Measurements from ENCODE around the gene ATG4B. TPM values are rescaled to one million over a fixed set of nuclear protein-coding genes. Genes with fewer than 3 reads are reported as not detected.

Gene ATG4B
- polyA plus RNA-seq, 1 donor from 2014 or later, result 128 TPM

DNA sequence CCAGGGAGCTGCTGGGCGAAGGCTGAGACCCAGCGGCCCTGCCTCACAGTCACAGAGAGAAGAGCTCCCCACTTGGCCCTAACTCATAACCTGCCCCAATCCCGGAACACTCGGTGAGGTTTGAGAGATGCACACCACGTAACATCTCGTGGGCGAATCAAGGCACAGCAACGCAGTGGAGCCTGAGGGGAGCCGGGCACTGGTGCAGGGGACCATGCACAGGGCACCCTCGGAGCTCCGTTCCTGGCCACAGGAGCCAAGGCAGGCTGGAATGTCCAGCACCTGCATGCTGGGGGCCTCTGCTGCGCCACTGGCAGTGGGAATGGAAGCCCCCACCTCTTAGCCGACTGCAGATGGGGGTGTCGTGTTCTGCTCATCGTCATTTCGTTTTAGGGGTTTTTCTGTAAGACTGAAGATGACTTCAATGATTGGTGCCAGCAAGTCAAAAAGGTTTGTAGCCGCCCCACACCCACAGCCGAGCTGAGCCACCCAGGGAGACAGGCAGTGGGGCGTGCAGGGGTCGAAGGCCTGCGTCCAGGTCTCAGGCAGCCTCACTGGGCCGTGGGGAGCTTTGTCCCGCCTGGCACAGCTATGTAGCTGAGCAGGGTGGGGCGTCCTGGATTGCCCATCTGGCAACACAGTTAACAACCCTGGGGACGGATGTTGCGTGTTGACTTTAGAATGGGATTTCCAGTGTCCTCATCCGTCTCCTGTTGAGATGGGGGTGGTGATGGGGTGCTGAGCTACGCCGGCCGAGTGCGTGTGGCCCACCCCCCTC lies 33.0 kb downstream of the ATG4B start:
- H3K4me3 ChIP-seq (ENCODE audit: low read length), result no peak overlapping the region
- peaks cover 6% of the 10 kb centered on the region for H3K36me3 ChIP-seq (ENCODE audit: insufficient read depth, low read length)
- TF ChIP-seq EP300 (conservative IDR thresholded peaks at IDR 0.05; ENCODE audit: poor library complexity, severe bottlenecking) (no peak), POLR2AphosphoS5 (IDR thresholded peaks at IDR 0.05) (no peak)
- H3K9me3 ChIP-seq (ENCODE audit: low read length), result no peaks in the 10 kb centered on the region
- H3K9ac ChIP-seq (ENCODE audit: low read length), result no peak overlapping the region
- no peaks in the 10 kb centered on the region for H3F3A ChIP-seq (ENCODE audit: insufficient read depth, low read length, poor library complexity, severe bottlenecking)
- no peak overlapping the region for H3K27ac ChIP-seq (ENCODE audit: low read length)
- H3K9me2 ChIP-seq (ENCODE audit: insufficient read depth, low read length), result no peaks in the 10 kb centered on the region
- no peak overlapping the region for H2AFZ ChIP-seq (ENCODE audit: low read depth, low read length)
- no peak overlapping the region for H3K4me2 ChIP-seq (ENCODE audit: low read length)
- H3K79me2 ChIP-seq (replicated peaks; ENCODE audit: insufficient read depth, low read length), result no peaks in the 10 kb centered on the region
- H4K20me1 ChIP-seq (ENCODE audit: insufficient read depth), result no peaks in the 10 kb centered on the region
- H3K27me3 ChIP-seq (ENCODE audit: insufficient read depth, low read depth, low read length), result no peaks in the 10 kb centered on the region

DNA sequence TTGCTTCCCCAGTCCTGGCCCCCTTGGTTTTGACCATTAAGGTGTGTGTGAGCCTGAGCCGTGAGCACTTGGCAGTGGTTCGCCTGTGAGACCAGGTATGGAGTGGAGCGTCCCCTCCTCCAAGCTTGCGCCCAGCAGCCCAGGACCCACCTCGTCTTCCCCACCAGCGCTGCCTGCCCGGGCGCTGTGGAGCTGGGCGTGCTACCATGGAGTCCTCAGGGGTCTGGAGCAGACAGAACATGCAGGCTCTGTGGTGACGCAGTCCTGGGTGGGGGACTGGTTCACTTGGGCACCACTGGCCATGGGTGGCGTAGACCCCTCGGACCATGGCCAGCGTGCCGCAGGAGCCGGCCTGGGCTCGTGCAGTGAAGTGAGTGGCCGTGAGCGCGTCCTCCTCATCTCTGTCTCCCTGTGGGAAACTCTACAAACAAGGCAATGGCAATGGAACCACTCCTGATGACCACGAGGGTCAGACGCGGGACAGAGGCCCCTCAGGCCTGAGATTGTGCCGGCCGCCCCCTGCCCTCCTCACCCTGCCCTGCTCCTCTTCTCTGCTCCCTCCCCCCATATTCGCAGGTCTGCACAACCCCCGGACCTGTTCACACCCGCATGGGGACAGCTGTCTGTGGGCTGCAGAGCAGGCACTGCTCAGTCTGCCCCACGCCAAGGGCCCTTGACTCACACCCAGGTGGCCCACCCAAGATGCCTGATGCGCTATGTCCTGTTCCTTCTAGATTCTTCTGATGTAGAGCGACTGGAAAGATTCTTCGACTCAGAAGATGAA lies 34.2 kb downstream of the ATG4B start:
- no peak overlapping the region for H3K4me2 ChIP-seq (ENCODE audit: low read length)
- no peaks in the 10 kb centered on the region for H3K27me3 ChIP-seq (ENCODE audit: insufficient read depth, low read depth, low read length)
- TF ChIP-seq POLR2AphosphoS5 (IDR thresholded peaks at IDR 0.05), result no peak
- TF ChIP-seq RAD21 (conservative IDR thresholded peaks at IDR 0.05), result no peak
- TF ChIP-seq MXI1 (conservative IDR thresholded peaks at IDR 0.05; ENCODE audit: poor library complexity, severe bottlenecking), result no peak
- no peak for TF ChIP-seq EP300 (conservative IDR thresholded peaks at IDR 0.05; ENCODE audit: poor library complexity, severe bottlenecking)
- TF ChIP-seq, protein P1, sequence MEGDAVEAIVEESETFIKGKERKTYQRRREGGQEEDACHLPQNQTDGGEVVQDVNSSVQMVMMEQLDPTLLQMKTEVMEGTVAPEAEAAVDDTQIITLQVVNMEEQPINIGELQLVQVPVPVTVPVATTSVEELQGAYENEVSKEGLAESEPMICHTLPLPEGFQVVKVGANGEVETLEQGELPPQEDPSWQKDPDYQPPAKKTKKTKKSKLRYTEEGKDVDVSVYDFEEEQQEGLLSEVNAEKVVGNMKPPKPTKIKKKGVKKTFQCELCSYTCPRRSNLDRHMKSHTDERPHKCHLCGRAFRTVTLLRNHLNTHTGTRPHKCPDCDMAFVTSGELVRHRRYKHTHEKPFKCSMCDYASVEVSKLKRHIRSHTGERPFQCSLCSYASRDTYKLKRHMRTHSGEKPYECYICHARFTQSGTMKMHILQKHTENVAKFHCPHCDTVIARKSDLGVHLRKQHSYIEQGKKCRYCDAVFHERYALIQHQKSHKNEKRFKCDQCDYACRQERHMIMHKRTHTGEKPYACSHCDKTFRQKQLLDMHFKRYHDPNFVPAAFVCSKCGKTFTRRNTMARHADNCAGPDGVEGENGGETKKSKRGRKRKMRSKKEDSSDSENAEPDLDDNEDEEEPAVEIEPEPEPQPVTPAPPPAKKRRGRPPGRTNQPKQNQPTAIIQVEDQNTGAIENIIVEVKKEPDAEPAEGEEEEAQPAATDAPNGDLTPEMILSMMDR (IDR thresholded peaks at IDR 0.05; ENCODE audit: poor library complexity, severe bottlenecking), result no peak
- TF ChIP-seq TAF1 (IDR thresholded peaks at IDR 0.05; ENCODE audit: low read depth), result no peak
- TF ChIP-seq, protein P2, sequence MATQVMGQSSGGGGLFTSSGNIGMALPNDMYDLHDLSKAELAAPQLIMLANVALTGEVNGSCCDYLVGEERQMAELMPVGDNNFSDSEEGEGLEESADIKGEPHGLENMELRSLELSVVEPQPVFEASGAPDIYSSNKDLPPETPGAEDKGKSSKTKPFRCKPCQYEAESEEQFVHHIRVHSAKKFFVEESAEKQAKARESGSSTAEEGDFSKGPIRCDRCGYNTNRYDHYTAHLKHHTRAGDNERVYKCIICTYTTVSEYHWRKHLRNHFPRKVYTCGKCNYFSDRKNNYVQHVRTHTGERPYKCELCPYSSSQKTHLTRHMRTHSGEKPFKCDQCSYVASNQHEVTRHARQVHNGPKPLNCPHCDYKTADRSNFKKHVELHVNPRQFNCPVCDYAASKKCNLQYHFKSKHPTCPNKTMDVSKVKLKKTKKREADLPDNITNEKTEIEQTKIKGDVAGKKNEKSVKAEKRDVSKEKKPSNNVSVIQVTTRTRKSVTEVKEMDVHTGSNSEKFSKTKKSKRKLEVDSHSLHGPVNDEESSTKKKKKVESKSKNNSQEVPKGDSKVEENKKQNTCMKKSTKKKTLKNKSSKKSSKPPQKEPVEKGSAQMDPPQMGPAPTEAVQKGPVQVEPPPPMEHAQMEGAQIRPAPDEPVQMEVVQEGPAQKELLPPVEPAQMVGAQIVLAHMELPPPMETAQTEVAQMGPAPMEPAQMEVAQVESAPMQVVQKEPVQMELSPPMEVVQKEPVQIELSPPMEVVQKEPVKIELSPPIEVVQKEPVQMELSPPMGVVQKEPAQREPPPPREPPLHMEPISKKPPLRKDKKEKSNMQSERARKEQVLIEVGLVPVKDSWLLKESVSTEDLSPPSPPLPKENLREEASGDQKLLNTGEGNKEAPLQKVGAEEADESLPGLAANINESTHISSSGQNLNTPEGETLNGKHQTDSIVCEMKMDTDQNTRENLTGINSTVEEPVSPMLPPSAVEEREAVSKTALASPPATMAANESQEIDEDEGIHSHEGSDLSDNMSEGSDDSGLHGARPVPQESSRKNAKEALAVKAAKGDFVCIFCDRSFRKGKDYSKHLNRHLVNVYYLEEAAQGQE (IDR thresholded peaks at IDR 0.05; ENCODE audit: borderline replicate concordance), result no peak
- no peak for TF ChIP-seq EZH2 (IDR thresholded peaks at IDR 0.05; ENCODE audit: borderline replicate concordance, insufficient read depth, low read length, poor library complexity, severe bottlenecking)
- TF ChIP-seq SMC3 (conservative IDR thresholded peaks at IDR 0.05; ENCODE audit: poor library complexity), result no peak
- H2AFZ ChIP-seq (ENCODE audit: low read depth, low read length), result no peak overlapping the region
- no peak overlapping the region for H3K27ac ChIP-seq (ENCODE audit: low read length)
- H3F3A ChIP-seq (ENCODE audit: insufficient read depth, low read length, poor library complexity, severe bottlenecking), result no peaks in the 10 kb centered on the region
- H4K20me1 ChIP-seq (ENCODE audit: insufficient read depth), result no peaks in the 10 kb centered on the region
- no peak overlapping the region for H3K4me3 ChIP-seq (ENCODE audit: low read length)
- peaks cover 6% of the 10 kb centered on the region for H3K36me3 ChIP-seq (ENCODE audit: insufficient read depth, low read length)
- no peak overlapping the region for H3K9ac ChIP-seq (ENCODE audit: low read length)
- no peaks in the 10 kb centered on the region for H3K9me2 ChIP-seq (ENCODE audit: insufficient read depth, low read length)
- H3K9me3 ChIP-seq (ENCODE audit: low read length), result no peaks in the 10 kb centered on the region
- H3K79me2 ChIP-seq (replicated peaks; ENCODE audit: insufficient read depth, low read length), result no peaks in the 10 kb centered on the region

All from neural cell (in vitro differentiated cells).